IPS DF 19.7 (cell line): ENCODE measurements around the gene ULBP1.
"Not testable (repeated sequence)": the region's sequence is repeated elsewhere in the genome, so short reads cannot be mapped to it uniquely, and the experiment has no call there.

Source experiments
- DNase-seq: peaks from one replicate; pipeline ENCODE4 v3.0.0-alpha.2; 2013; ENCODE audit warnings: low read depth, low spot score

ULBP1 gene

GRCh38 chr6:149933461-149933860 is 30.3 kb upstream of the ULBP1 start:
- DNase-seq = no peak

DNA sequence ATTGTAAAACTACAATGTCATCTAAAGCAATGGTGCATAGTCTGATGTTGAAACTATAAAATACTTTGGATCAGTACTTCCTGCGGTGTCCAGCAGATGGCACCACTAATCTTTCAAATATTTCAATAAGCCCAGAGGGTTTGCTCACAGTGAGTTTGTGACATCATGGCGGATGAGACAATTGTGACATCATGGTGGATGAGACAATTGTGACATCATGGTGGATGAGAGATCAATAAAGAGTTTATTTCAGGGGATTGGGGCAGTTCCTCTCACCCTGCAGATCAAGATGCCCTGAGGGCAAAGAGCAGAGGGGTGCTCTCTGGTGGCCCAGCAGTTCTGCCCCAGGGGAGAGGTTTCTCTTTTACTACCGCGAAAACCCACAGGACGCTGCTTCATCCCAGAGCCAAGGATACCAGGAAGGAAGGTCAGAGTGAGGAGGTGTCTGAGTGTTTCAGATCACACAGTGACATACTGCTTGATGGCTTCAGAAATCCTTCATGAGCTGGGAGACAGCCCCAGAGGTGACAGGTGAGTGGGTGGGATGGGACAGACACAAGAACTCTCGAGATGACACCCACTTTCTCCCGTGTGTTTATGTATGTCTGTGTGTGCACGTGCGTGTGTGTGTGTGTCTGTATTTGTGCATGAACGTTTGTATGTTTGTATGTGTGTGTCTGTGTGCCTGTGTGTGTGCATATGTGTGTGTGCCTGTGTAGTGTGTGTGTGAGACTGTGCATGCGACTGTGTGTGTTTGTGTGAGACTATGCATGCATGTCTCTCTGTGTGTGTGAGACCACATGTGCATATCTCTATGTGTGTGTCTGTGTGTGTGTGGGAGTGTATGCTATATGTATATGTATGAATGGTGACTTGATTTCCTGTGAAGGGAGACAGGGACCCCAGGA is 29.2 kb upstream of the ULBP1 start:
- no peak for DNase-seq

DNA sequence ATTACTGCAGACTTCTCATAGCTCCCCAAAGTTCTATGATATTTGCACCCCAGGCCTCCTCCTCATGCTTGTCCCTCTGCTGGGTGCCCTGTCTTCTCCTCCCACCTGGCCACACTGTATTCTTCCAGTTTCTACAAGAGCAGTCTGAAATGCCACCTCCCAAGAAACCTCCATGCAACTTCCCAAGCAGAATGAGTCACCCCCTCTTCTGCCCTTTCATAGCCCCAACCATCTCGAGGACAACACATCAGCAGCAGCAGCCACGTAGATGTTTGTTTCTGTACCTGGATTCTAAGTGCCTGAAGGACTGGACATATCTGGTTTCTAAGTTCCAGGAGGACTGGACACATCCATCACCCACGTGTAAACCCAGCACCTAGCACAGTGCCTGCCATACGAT is 28.5 kb upstream of the ULBP1 start:
- no peak for DNase-seq

DNA sequence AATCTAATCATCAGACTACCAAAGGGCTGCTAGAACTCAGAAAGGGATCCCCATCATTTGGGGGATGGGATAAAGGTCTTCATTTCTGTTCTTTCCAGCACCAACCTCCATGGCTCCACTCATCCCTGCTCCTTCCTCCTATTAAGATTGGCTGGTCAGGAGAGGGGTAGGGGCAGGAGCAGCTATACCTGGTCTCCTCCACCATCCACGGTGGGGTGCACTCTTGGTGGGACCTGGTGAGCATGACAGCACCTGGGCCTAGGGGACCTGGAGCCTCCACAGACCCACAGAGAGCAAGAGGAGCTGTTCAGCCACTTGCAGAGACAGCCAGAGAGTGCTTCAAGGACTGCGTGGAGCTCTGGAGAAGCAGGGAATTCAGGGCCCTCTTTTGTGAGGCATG is 28.1 kb upstream of the ULBP1 start:
- no peak for DNase-seq

DNA sequence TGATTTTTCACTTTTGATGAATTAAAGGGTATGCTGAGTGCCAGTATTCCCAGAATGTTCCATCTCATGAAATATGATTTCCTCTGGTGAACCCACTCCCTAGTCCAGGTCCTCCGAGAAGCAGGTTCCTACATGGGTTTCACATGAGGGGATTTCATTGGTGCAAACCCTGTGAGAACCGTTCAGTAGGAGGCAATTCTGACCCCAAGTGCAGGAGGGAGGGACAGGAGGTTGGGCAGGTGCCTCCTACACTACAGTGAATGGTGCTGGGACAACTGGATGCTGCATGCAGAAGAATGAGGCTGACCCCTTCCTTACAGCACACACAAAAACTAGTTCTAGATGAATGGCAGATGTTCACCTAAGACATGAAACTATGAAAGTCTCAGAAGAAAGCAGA is 27.0 kb upstream of the ULBP1 start:
- no peak for DNase-seq

GRCh38 chr6:149938013-149938570 is 25.7 kb upstream of the ULBP1 start:
- DNase-seq = not testable (repeated sequence)

- DNase-seq = no peak
These were observed 25.0 kb upstream of the ULBP1 start for GRCh38 chr6:149938571-149939355.

GRCh38 chr6:149939356-149939648 is 24.4 kb upstream of the ULBP1 start:
- no peak for DNase-seq

- DNase-seq = no peak
These were observed 23.7 kb upstream of the ULBP1 start for GRCh38 chr6:149939909-149940671.

GRCh38 chr6:149940672-149940982 is 23.1 kb upstream of the ULBP1 start:
- no peak for DNase-seq

DNA sequence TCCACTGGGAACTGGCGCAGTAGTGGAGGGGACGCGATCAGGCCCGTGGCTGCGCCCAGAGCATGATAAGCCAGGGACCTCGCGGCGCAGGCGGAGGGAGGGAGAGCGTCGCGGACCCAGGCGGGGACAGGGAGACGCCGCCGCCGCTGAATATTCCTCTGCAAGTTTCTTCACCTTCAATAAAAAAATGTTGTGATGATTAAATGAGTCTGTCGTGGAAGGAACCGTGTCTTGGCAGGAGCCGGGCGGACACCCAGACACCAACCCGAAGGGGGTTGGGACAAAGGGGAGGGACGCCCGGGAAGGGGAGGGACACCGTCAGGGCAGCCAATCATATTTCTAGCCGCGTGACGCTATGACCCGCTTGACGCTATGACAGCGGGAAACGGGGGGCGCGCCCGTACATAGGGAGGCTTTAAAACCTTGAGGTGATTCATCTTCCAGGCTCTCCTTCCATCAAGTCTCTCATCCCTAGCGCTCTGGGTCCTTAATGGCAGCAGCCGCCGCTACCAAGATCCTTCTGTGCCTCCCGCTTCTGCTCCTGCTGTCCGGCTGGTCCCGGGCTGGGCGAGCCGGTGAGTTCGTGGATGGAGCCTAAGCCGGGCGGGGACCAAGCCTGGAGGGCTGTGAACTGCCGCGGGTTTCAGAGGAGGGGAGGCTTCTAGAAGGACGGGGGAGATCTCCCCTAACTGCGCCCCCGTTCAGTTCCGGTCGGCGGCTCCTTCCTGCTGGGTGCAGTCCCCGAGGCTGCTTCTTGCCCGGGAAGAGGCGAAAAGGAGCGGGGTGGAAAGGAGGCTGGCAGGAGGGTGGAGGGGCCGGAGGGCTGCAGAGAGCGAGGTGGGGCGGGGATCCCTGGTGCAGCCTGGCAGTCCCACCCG is 21.9 kb upstream of the ULBP1 start, which contains the start of gene ULBP2:
ULBP2 (plus strand) TSS at position 432 of the 878 bp plus-strand sequence; CDS start at position 491, 59 bp downstream.
- DNase-seq = no peak

- no peak for DNase-seq
These were observed 21.3 kb upstream of the ULBP1 start for GRCh38 chr6:149942461-149942829.

DNA sequence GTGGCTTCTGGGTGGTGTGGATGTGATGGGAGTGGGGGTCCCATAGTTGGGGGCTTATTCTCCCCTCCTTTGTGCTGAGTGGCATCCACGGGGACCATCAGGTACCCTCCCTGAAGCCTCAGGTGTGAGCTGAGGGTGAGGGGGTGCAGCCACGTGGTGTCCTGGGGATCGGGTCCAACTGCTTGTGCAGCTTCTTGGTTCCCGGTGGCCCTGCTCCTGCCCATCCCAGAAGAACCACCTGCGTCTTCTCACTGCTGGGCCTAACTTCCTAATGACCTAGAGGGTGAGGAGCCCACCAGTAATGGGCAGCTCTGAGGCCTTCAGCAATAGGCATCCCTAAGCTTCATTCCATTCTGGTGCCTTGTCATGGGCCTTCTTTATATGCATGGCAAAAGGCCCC is 20.4 kb upstream of the ULBP1 start:
- DNase-seq = not testable (repeated sequence)

- not testable (repeated sequence) for DNase-seq
These were observed 18.5 kb upstream of the ULBP1 start for GRCh38 chr6:149945276-149945675.

DNA sequence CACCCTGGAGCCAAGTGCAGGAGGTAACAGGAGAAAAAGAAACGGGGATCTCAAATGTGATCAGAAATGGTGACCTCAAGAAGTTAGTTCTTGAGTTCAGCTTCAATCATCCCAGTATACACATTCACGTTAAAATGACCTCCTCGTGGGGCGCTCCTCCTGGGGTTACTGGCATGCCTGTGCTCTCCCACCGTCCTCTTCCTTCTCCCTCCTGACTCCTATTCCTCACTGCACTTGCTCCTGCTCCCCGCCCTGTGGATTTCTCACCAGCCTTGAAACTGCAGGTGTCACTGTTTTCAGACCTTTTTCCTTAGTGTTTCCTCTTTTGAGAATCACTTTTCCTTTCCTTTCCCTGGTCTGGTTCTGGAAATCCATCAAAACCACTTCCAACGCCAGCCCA is 17.1 kb upstream of the ULBP1 start:
- not testable (repeated sequence) for DNase-seq

DNA sequence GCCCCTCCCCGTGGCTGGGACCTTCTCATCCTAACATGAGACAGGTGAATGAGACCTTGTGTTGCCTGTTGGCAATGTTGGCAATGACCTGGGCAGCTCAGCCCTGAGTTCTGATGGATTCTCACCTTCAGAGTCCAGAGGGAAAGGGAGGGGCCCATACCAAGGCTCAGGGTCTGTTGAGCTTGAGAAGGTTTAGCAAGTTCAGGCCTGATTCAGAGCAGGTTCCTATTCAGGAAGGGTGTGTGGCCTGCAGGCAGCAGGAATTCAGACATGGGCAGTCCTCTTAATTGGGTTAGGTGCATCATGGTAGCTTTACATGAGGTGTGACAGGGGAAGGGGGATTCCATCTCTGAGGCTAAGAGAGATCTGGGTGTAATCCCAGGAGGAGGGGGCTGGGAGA is 16.2 kb upstream of the ULBP1 start:
- not testable (repeated sequence) for DNase-seq

- no peak for DNase-seq
These were observed 15.7 kb upstream of the ULBP1 start for GRCh38 chr6:149948011-149948410.

DNA sequence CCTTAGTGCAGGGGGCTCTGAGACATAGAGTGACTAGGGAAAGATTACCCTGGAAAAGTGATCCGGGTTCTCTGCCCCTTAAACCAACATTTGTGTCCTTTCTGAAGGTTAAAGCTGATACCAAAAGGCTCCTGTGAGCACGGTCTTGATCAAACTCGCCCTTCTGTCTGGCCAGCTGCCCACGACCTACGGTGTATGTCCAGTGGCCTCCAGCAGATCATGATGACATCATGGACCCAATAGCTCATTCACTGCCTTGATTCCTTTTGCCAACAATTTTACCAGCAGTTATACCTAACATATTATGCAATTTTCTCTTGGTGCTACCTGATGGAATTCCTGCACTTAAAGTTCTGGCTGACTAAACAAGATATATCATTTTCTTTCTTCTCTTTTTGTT is 15.1 kb upstream of the ULBP1 start:
- no peak for DNase-seq

DNA sequence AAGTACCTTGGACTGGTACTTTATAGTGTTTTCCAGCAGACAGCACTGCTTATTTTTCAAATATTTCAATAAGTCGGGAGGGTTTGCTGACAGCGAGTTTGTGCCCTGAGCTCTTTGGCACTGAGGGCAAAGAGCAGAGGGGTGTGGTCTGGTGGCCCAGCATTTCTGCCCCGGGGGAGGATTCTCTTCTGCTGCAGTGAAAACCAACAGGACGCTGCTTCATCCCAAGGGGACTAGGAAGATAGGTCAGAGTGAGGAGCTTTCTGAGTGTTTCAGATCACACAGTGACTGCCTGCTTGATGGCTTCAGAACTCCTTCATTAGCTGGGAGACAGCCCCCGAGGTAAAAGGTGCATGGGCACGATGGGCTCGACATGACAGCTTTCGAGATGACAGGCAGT is 13.3 kb upstream of the ULBP1 start:
- DNase-seq = no peak

GRCh38 chr6:149951096-149951495 is 12.6 kb upstream of the ULBP1 start:
- DNase-seq = no peak

- no peak for DNase-seq
These were observed 12.1 kb upstream of the ULBP1 start for GRCh38 chr6:149951626-149952025.
